Activated T-cell treated with anti-CD3 and anti-CD28 coated beads, Interleukin-2, amount 50 U/mL, for 48 hours (primary cell): ENCODE measurements around the gene SH3PXD2A.
"Not testable (repeated sequence)": the region's sequence is repeated elsewhere in the genome, so short reads cannot be mapped to it uniquely, and the experiment has no call there.

Experiments
- DNase-seq, 2 experiments: peaks; one replicate each; pipeline ENCODE4 v3.0.0-alpha.2; 2020

Gene SH3PXD2A

DNA sequence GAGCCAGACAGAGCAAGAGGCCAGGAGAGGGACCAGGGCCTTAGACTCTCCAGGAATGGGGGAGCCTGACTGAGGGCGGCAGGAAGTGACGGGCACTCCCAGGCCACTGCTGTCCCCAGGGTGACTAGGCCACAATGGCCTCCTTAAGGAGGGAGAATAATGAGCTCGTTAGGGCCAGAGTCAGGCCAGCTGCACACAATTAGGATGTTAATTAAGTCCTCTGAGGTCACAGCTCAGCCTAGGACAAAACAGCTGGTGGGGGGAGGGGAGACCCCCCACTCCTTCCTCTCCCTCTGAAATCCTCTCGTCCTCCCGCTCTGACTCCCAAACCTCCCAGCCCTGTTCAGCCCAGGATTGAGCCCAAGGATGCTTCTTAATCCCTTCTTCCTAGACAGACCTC is 218.9 kb downstream of the SH3PXD2A start:
- no peak for DNase-seq

GRCh38 chr10:103635580-103635979 is 219.8 kb downstream of the SH3PXD2A start:
- no peak for DNase-seq

GRCh38 chr10:103633846-103634245 is 221.5 kb downstream of the SH3PXD2A start:
- DNase-seq, result no peak

GRCh38 chr10:103632871-103633270 is 222.5 kb downstream of the SH3PXD2A start:
- DNase-seq, result not testable (repeated sequence)

- DNase-seq, result no peak
Measured at GRCh38 chr10:103632247-103632642, 223.1 kb downstream of the SH3PXD2A start.

GRCh38 chr10:103630156-103630555 is 225.2 kb downstream of the SH3PXD2A start:
- no peak for DNase-seq

DNA sequence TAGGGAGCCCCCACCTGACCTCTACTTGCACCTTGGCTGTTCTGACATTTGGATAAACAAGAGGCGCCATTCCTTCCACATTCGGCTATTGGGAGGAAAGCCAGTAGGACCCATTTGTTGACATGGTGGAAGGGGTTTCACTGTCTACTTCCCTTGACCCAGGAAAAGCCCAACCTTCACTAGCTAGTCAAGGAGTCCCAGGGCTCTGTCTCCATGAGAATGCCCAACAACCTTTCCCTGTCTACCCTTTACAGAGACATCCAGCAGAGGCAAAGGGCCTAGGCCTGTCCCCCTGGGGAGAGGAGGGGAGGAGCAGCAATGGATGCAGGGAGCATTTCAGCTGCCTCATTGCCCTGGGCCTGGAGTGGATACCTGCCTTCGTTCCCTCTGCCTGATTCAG is 225.8 kb downstream of the SH3PXD2A start:
- DNase-seq, result no peak

DNA sequence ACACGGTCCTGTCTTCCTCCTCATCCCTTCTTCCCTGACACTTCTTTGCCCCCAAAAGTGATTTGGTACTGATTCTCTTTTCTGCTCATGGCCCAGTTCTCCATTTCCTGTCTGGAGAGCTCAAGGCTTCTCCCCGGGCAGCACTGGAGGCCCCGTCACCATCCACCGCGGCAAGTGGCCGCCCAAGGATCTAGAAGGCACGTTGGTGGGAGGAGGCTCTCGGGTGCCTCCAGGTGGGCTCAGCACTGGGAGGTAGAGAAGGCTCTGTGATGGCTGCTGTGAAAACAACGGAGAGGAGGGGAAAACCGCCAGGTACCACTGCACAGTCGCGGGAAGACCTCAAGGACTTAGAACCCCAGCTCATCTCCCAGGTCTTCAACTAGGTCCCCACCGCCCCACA is 227.5 kb downstream of the SH3PXD2A start:
- DNase-seq, result no peak

DNA sequence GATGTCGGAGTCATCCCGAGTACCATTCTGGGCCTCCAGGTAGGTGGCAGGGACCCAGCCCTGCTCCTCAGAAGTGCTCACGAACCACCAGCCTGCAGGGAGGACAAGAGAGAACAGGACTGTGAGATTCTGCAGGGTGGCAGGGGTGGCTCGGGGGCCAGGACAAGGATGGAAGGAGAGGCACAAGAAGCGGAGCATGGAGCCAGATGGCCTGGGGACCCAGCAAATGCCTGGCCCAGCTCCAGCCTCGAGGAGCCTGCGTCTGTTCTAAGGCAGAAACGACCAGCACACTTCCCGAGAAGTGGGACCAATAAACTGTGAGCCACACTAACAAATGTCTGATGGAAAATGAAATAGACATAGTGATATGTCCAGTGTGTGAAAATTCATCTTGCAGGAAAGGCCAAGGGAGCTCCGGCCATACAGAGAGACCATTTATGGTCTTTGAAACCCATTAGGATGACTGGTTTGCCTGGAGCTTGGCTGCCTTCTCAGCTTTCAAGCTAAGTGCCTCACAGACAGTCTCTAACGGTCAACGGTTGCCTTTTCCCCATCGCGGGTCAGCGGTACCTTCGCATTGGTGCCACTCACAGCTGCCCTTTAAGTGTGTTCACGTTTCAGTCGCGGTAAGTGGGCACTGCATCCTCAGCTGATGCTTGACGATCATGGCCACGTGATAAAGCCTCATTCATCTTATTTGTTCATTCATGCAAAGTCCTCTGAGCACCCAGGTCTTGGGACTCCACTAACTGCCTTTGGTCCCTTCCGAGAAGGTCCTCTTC is 228.1 kb downstream of the SH3PXD2A start:
- no peak for DNase-seq

GRCh38 chr10:103626178-103626577 is 229.2 kb downstream of the SH3PXD2A start:
- no peak for DNase-seq

GRCh38 chr10:103622935-103623574 is 232.3 kb downstream of the SH3PXD2A start:
- no peak for DNase-seq

DNA sequence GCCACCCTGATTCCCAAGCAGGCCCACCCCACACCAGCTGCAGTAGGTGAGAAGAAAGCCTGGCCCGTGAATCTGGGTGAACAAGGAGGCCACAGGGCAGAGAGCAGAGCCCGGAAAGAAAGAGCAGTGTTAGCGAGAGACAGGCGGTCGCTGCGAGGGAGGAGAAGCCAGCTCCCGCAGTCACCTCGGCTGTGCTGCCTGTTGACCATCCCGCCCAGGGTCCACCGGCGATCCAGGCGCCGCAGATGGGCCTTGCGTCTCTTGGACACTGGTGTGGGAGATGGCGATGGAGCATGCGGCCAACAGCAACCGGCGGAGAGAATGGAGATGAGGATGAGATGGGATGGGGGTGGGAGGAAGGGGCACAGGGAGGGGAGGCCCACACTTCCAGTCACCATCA is 233.1 kb downstream of the SH3PXD2A start:
- no peak for DNase-seq

DNA sequence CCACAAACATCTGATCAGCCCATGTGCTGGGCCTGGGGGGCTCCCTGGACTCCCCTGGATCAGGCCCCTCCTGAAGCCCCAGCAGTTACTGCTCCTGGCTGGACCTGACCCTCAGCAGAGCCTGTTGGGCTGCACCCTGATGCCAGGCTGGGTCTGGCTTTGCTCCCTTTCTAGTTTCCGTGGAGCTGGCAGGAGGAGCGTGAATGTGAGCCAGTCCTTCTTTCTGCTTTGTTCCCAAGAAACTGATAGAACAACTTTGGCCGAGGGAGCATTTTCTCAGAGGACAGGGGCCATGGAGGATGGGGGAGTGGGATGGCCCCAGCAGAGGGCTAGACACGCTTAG is 233.6 kb downstream of the SH3PXD2A start:
- DNase-seq, result no peak

GRCh38 chr10:103620891-103621782 is 234.2 kb downstream of the SH3PXD2A start:
- no peak for DNase-seq

DNA sequence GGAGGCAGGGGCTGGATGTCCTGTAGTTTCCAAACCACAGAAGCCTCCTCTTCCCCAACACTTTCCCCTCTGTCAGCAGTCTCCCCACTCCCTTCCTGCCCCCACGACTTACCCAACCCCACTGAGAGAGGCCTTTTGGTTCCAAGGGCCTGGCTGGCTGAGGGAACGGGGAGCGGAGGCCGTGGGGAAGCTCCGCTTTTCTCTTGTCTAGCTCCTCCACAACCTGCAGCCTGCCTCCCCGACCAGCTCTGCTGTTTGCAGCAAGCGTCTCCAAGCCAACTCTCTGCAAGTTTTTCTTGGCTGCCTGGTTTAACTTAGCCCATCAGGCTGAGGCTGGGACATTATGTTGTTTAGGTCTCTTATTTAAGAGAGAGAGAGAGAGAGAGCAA is 235.0 kb downstream of the SH3PXD2A start:
- no peak for DNase-seq

DNA sequence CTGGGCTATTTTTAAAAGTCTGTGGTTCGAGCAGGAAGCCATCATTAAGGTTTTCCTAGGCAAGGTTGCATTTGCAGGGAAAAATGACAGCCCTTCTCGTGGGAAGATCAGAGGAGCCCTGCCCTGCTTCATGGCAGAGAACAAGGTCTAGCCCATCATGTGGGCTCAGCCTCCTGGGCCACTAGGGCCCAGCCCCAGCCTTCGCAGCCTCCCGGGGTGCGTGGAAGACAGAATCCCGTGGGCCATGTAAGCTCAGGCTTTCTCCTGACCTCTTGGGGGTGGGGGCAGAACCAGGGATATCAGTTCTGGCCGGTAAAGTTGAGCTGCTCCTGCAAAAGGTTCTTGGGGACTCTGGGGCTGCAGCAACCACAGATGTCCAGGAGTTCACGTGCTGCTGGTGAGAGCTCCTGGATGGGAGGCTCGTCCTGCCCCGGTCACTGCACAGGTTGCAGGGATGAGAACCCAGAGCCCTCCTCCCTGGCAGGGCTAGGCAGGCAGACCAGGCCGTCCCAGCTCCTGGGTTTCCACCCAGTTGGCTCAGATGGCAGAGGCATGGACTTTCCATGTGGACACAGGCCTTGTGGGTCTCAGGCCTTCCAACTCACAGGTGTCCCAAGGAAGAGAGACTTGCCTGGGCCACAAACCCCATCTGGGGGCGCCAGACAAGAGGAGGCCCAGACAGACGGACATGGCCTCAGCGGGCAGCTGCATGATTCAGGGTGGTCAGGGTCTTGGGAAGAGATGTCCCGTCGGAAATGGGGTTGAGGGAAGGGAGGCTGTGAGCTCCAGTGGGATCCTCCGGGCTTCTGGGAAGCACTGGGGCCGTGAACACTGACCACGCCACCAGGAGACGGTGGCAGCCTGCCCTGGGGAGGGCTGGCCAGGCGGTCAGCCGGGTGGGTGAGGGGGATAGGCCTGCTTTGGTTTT is 235.7 kb downstream of the SH3PXD2A start:
- DNase-seq, result no peak

- no peak for DNase-seq
Measured at GRCh38 chr10:103618575-103619423, 236.6 kb downstream of the SH3PXD2A start.

GRCh38 chr10:103617602-103618385 is 237.6 kb downstream of the SH3PXD2A start:
- no peak for DNase-seq

DNA sequence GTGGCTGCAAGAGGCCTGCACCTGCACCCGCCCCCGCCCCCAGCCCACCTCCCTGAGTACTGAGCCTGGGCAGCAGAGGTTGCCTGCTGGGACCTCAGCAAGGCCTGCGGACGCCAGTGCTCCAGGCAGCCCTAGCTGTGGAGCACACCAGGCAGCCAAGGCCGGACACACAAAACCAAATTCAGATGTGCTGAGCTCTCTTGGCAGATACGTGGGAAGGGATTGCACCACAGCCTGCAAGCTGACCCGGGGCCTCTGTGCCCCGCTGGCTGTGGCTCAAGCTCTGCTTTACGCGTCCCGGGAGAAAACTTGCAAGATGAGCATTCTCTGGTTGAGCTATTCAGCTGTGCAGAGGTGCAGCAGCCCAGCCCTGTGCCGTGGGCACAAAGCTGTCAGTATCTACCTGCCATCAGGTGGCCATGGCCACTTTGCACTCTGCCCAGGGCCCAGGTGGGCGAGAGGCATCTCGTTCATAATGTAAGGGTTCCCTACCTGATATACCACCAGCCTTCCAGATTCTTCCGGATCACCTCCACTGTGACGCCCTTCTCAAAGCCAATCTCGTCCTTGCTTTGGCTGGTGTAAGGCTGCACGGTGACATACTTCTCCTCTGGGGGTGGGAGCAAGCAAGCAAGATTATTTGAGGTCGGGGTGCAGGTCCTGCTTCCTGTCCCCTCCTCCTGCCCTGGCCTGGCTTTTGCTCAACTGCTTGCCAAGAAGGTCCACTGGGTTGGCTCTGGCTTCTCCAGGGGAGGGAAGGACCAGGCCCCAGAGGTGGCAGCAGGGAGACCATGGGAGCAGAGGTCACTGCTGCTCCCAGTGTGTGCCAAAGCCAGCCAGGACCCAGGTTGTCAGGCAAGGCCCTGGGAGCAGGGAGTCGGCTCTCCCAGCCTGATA is 238.4 kb downstream of the SH3PXD2A start:
- no peak for DNase-seq
